SK-N-MC (cell line): ENCODE measurements around the gene ZNF512.

Experiments
- EZH2 ChIP-seq: fragments of 200-600 bp; sonication (generic); IDR thresholded peaks from one replicate; pipeline ENCODE4 v1.6.1; 2017; ENCODE audit warnings: antibody characterized with exemption
- FOXP2 ChIP-seq: optimal IDR thresholded peaks from 2 replicates; pipeline ENCODE3; 2011; ENCODE audit warnings: mild to moderate bottlenecking, moderate library complexity; ENCODE audit not compliant: insufficient read depth; ENCODE audit errors: extremely low read length, control extremely low read depth
- POLR2AphosphoS5 ChIP-seq: IDR thresholded peaks from 2 replicates; pipeline ENCODE4 v1.6.1; 2012; ENCODE audit warnings: mild to moderate bottlenecking, low read depth, low read length, borderline replicate concordance

- TF ChIP-seq POLR2AphosphoS5 (no peak), EZH2 (no peak), FOXP2 (no peak)
Observed at GRCh38 chr2:27627963-27628766, 45.3 kb downstream of the ZNF512 start.
